ENCODE data around the gene AUTS2. TPM values are rescaled to one million over a fixed set of nuclear protein-coding genes. Genes with fewer than 3 reads are reported as not detected.

The AUTS2 gene
- polyA plus RNA-seq, 6 donors from 2014 or later = 8.8 to 28.0 (median 20.9) TPM

DNA sequence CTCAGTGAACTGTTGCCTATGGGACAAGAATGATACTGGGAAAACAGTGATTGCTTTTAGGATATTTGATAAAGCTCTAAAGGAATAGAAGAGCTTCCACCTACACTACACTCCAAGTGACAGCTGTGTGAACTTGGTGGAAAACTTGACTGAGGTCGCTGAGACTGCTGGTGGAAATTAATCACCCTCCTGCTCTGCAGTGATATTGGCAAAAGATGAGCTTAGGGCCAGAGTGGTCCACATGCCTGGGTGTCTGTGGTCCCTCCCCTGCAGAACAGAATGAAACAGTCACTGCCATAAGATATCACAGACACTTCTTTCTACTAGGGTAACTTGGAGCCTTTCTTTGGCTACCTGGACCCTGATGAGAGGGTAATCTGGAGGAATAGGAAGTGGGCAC lies 1151.6 kb downstream of the AUTS2 start:
- H3K27ac Mint-ChIP-seq = no peak overlapping the region
- peaks cover 0 to 11% (median 4%) of the 10 kb centered on the region in 3 donors for H3K4me1 Mint-ChIP-seq
- ATAC-seq (ENCODE audit: low read depth in 2 of 2) (no peak), DNase-seq (no peak)
- no peaks in the 10 kb centered on the region for H3K9me3 Mint-ChIP-seq
- H3K36me3 Mint-ChIP-seq = peaks cover 0 to 4% of the 10 kb centered on the region in 2 donors
- no peaks in the 10 kb centered on the region for H3K27me3 Mint-ChIP-seq
- H3K4me3 Mint-ChIP-seq = no peak overlapping the region

- H3K4me1 Mint-ChIP-seq = peaks cover 0 to 9% (median 0%) of the 10 kb centered on the region in 3 donors
- DNase-seq = no peak
- no peak overlapping the region for H3K27ac Mint-ChIP-seq
- H3K36me3 Mint-ChIP-seq = no peaks in the 10 kb centered on the region
- no peak overlapping the region for H3K4me3 Mint-ChIP-seq
- no peak for ATAC-seq (ENCODE audit: low read depth in 2 of 2)
- H3K27me3 Mint-ChIP-seq = no peaks in the 10 kb centered on the region
- H3K9me3 Mint-ChIP-seq = no peaks in the 10 kb centered on the region
These were observed 1153.6 kb downstream of the AUTS2 start for GRCh38 chr7:70751895-70752294.

- DNase-seq = no peak
- peaks cover 0 to 9% (median 0%) of the 10 kb centered on the region in 3 donors for H3K4me1 Mint-ChIP-seq
- H3K36me3 Mint-ChIP-seq = no peaks in the 10 kb centered on the region
- H3K27ac Mint-ChIP-seq = no peak overlapping the region
- no peak overlapping the region for H3K4me3 Mint-ChIP-seq
- no peak for ATAC-seq (ENCODE audit: low read depth in 2 of 2)
- H3K27me3 Mint-ChIP-seq = no peaks in the 10 kb centered on the region
- no peaks in the 10 kb centered on the region for H3K9me3 Mint-ChIP-seq
These were observed 1154.5 kb downstream of the AUTS2 start for GRCh38 chr7:70752794-70753241.

DNA sequence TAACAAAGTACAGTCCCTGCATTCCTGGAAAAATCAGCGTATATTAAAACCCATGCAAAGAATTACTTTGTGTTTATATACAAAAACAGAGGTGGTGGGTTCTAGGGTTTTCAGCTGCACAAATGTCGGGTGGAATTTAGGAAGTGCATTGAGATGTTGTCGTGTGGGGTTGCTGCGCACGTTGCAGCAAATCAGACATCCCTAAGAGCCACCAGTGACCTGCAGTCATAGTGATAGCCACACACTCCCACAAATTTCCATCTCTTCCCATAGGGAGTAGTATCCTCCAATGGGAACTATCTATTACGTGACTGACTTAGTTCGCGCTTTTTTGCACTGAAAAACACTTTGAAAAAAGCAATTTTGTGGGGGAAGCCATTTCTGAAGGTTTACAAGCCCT lies 1158.5 kb downstream of the AUTS2 start:
- Mint-ChIP-seq H3K4me3 (no peak overlapping the region), H3K36me3 (no peaks in the 10 kb centered on the region), H3K27ac (no peak overlapping the region), H3K9me3 (no peaks in the 10 kb centered on the region), H3K27me3 (no peaks in the 10 kb centered on the region), H3K4me1 (peaks cover 5 to 19% (median 5%) of the 10 kb centered on the region in 3 donors)
- ATAC-seq (ENCODE audit: low read depth in 2 of 2) (no peak), DNase-seq (no peak)

GRCh38 chr7:70758646-70759045 lies 1160.4 kb downstream of the AUTS2 start:
- ATAC-seq (ENCODE audit: low read depth in 2 of 2) (no peak), DNase-seq (no peak)
- Mint-ChIP-seq H3K9me3 (no peaks in the 10 kb centered on the region), H3K4me1 (peaks cover 5 to 18% (median 7%) of the 10 kb centered on the region in 3 donors), H3K4me3 (no peak overlapping the region), H3K36me3 (no peaks in the 10 kb centered on the region), H3K27ac (no peak overlapping the region), H3K27me3 (no peaks in the 10 kb centered on the region)

- Mint-ChIP-seq H3K9me3 (no peaks in the 10 kb centered on the region), H3K36me3 (peaks cover 0 to 1% of the 10 kb centered on the region in 2 donors), H3K4me1 (peaks cover 5 to 22% (median 7%) of the 10 kb centered on the region in 3 donors), H3K4me3 (no peak overlapping the region), H3K27ac (no peak overlapping the region), H3K27me3 (no peaks in the 10 kb centered on the region)
- DNase-seq = no peak
- ATAC-seq (ENCODE audit: low read depth in 2 of 2) = no peak
These were observed 1161.4 kb downstream of the AUTS2 start for GRCh38 chr7:70759674-70760073.

GRCh38 chr7:70761711-70762328 lies 1163.5 kb downstream of the AUTS2 start:
- Mint-ChIP-seq H3K4me1 (peaks cover 5 to 18% (median 7%) of the 10 kb centered on the region in 3 donors), H3K36me3 (peaks cover 0 to 17% of the 10 kb centered on the region in 2 donors), H3K27ac (no peak overlapping the region), H3K9me3 (no peaks in the 10 kb centered on the region), H3K27me3 (no peaks in the 10 kb centered on the region), H3K4me3 (no peak overlapping the region)
- DNase-seq = peak; percentile 2
- peak; percentile 54 to 59 for ATAC-seq (ENCODE audit: low read depth in 2 of 2)

DNA sequence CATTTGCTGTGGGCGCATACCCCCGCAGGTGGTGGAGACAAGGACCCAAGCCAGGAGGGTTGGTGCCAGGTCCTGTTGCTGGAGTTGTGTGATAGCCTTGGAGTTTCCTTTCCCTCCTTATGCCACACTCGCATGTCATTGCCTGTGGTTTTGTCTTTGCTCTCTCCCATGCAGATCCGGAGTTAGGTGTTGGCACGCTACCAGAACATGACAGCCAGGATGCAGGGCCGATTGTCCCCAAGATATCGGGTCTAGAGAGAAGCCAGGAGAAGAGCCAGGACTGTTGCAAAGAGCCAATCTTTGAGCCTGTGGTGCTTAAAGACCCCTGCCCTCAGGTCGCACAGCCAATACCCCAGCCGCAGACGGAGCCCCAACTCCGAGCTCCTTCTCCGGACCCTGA lies 1164.4 kb downstream of the AUTS2 start:
- no peak for ATAC-seq (ENCODE audit: low read depth in 2 of 2)
- Mint-ChIP-seq H3K9me3 (no peaks in the 10 kb centered on the region), H3K4me3 (no peak overlapping the region), H3K27me3 (no peaks in the 10 kb centered on the region), H3K36me3 (peaks cover 4 to 17% of the 10 kb centered on the region in 2 donors), H3K4me1 (peaks cover 5 to 18% (median 7%) of the 10 kb centered on the region in 3 donors), H3K27ac (peak overlapping the region in 2 of 6 donors; percentile 42 to 53)
- no peak for DNase-seq

DNA sequence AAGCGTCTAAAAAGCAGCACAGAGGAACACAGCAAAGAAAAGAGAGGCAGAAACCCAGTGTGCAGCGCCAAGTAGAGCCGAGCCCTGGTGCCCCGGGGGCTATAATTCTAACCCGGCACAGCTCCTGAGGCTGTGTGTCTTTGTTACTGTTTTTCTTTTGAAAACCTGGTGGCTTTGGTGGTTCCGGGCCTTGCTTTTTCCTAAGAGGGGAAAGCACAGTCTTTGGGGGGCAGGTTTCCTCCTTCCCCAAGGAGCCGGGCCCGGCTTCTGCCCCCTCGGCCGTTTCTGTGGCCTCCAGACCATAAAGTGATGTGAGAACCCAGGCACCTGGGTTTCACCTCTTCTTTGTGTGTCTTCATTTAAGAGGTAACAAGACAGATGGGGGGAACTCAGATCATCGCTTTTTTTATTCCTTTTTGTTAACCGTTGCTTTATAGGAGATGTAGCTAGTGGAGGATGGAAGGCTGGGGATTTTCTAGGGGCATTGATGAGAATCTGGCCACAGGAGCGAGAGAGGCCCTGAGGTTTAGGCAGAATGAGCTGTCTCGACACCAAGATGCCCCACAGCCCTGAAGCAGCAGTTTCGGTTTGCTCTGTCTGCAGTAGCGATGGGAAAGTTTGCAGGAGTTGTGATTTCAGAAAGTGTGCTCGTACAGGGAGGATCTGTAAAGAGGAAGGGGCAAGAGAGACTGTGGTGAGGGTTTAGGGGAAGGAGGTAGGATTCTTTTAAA lies 1165.9 kb downstream of the AUTS2 start:
- no peaks in the 10 kb centered on the region for H3K27me3 Mint-ChIP-seq
- H3K36me3 Mint-ChIP-seq = peaks cover 4 to 17% of the 10 kb centered on the region in 2 donors
- H3K27ac Mint-ChIP-seq = peak overlapping the region in 4 of 6 donors; percentile 16 to 90 (median 43)
- peak in 1 of 2 donors; percentile 37 for ATAC-seq (ENCODE audit: low read depth in 2 of 2)
- H3K4me1 Mint-ChIP-seq = peaks cover 5 to 18% (median 7%) of the 10 kb centered on the region in 3 donors
- no peaks in the 10 kb centered on the region for H3K9me3 Mint-ChIP-seq
- no peak for DNase-seq
- peak overlapping the region in 4 of 8 donors; percentile 5 to 65 (median 25) for H3K4me3 Mint-ChIP-seq

GRCh38 chr7:70764701-70765208 lies 1166.5 kb downstream of the AUTS2 start:
- Mint-ChIP-seq H3K27ac (peak overlapping the region in 1 of 6 donors; percentile 16), H3K36me3 (peaks cover 4 to 17% of the 10 kb centered on the region in 2 donors), H3K4me3 (peak overlapping the region in 3 of 8 donors; percentile 5 to 65 (median 37)), H3K4me1 (peaks cover 5 to 18% (median 7%) of the 10 kb centered on the region in 3 donors), H3K9me3 (no peaks in the 10 kb centered on the region), H3K27me3 (no peaks in the 10 kb centered on the region)
- no peak for DNase-seq
- ATAC-seq (ENCODE audit: low read depth in 2 of 2) = no peak

DNA sequence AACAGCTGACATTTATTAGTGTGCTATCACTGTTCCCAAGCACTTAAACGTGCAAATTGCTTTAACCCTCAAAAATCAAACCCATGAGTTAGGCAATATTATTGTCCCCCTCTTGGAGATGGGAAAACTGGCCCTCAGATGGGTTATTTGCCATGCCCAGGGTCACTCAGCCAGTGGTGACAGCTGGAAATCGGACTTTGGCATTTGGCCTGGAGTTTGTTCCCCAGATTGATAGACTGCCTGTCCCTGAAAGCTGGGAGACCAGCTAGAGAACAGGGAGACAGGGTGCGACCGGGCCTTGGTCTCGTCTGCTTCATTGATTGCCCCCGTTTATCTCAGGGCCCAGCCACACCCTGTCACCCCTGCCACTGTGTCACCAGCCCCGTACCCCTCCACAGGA lies 1167.4 kb downstream of the AUTS2 start:
- Mint-ChIP-seq H3K36me3 (peaks cover 4 to 17% of the 10 kb centered on the region in 2 donors), H3K27ac (no peak overlapping the region), H3K4me3 (peak overlapping the region in 1 of 8 donors; percentile 65), H3K9me3 (no peaks in the 10 kb centered on the region), H3K27me3 (no peaks in the 10 kb centered on the region), H3K4me1 (peaks cover 5 to 18% (median 7%) of the 10 kb centered on the region in 3 donors)
- DNase-seq (no peak), ATAC-seq (ENCODE audit: low read depth in 2 of 2) (no peak)

GRCh38 chr7:70766109-70766508 lies 1167.8 kb downstream of the AUTS2 start:
- Mint-ChIP-seq H3K27me3 (no peaks in the 10 kb centered on the region), H3K9me3 (no peaks in the 10 kb centered on the region), H3K4me1 (peaks cover 2 to 14% (median 7%) of the 10 kb centered on the region in 3 donors), H3K4me3 (no peak overlapping the region), H3K27ac (peak overlapping the region in 1 of 6 donors; percentile 5), H3K36me3 (peaks cover 4 to 22% of the 10 kb centered on the region in 2 donors)
- no peak for ATAC-seq (ENCODE audit: low read depth in 2 of 2)
- no peak for DNase-seq

DNA sequence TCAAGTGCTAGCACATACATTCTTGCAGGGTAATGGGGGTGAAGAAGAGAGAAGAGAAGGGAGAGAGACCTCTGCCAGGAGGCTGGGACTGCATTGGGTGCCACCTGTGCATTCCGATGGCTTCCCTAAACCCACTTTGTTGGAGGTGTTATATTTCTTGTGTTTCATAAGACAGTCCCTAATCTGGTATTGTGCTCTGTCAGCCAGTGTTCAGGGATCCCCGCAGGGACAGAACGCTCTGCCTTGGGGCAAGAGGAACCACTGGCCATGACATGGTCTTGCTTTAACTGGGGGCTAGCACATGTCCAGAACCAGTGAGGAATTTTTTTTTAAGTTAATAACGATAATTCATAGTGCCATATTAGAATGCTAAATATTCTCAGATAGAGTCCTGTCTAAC lies 1168.4 kb downstream of the AUTS2 start:
- H3K9me3 Mint-ChIP-seq = no peaks in the 10 kb centered on the region
- peaks cover 4 to 28% of the 10 kb centered on the region in 2 donors for H3K36me3 Mint-ChIP-seq
- H3K4me3 Mint-ChIP-seq = no peak overlapping the region
- DNase-seq = no peak
- H3K4me1 Mint-ChIP-seq = peaks cover 0 to 8% (median 3%) of the 10 kb centered on the region in 3 donors
- no peaks in the 10 kb centered on the region for H3K27me3 Mint-ChIP-seq
- no peak for ATAC-seq (ENCODE audit: low read depth in 2 of 2)
- no peak overlapping the region for H3K27ac Mint-ChIP-seq

- Mint-ChIP-seq H3K4me3 (no peak overlapping the region), H3K9me3 (no peaks in the 10 kb centered on the region), H3K27ac (no peak overlapping the region), H3K36me3 (peaks cover 9 to 45% of the 10 kb centered on the region in 2 donors), H3K27me3 (no peaks in the 10 kb centered on the region), H3K4me1 (no peaks in the 10 kb centered on the region)
- DNase-seq (no peak), ATAC-seq (ENCODE audit: low read depth in 2 of 2) (no peak)
These were observed 1171.9 kb downstream of the AUTS2 start for GRCh38 chr7:70770154-70770553.

All from naive B cell (primary cell).